ENCODE data around the gene CMIP.

Gene CMIP

GRCh38 chr16:81555660-81556059 is 111.1 kb downstream of the CMIP start:
- Histone ChIP-seq H3K27ac (ENCODE audit: low read depth, low read length) (no peak overlapping the region), H3K4me3 (ENCODE audit: low read depth, low read length) (no peak overlapping the region), H3K36me3 (ENCODE audit: insufficient read depth, low read length) (no peaks in the 10 kb centered on the region), H2AFZ (ENCODE audit: low read length, unreplicated experiment) (no peak overlapping the region), H3K27me3 (ENCODE audit: insufficient read depth, low read length) (no peaks in the 10 kb centered on the region), H3K4me1 (ENCODE audit: control insufficient read depth, insufficient read depth, low read length, unreplicated experiment) (peaks cover 9% of the 10 kb centered on the region), H3K79me2 (ENCODE audit: control insufficient read depth, insufficient read depth, low read length, unreplicated experiment) (no peaks in the 10 kb centered on the region)

- Histone ChIP-seq H3K27ac (ENCODE audit: low read depth, low read length) (no peak overlapping the region), H2AFZ (ENCODE audit: low read length, unreplicated experiment) (no peak overlapping the region), H3K79me2 (ENCODE audit: control insufficient read depth, insufficient read depth, low read length, unreplicated experiment) (no peaks in the 10 kb centered on the region), H3K36me3 (ENCODE audit: insufficient read depth, low read length) (no peaks in the 10 kb centered on the region), H3K27me3 (ENCODE audit: insufficient read depth, low read length) (no peaks in the 10 kb centered on the region), H3K4me1 (ENCODE audit: control insufficient read depth, insufficient read depth, low read length, unreplicated experiment) (peaks cover 12% of the 10 kb centered on the region), H3K4me3 (ENCODE audit: low read depth, low read length) (no peak overlapping the region)
These were observed 112.2 kb downstream of the CMIP start for GRCh38 chr16:81556715-81557284.

- no peak overlapping the region for H2AFZ ChIP-seq (ENCODE audit: low read length, unreplicated experiment)
- no peaks in the 10 kb centered on the region for H3K79me2 ChIP-seq (ENCODE audit: control insufficient read depth, insufficient read depth, low read length, unreplicated experiment)
- no peaks in the 10 kb centered on the region for H3K36me3 ChIP-seq (ENCODE audit: insufficient read depth, low read length)
- H3K4me1 ChIP-seq (ENCODE audit: control insufficient read depth, insufficient read depth, low read length, unreplicated experiment) = peaks cover 20% of the 10 kb centered on the region
- no peak overlapping the region for H3K4me3 ChIP-seq (ENCODE audit: low read depth, low read length)
- no peak overlapping the region for H3K27ac ChIP-seq (ENCODE audit: low read depth, low read length)
- no peaks in the 10 kb centered on the region for H3K27me3 ChIP-seq (ENCODE audit: insufficient read depth, low read length)
These were observed 113.5 kb downstream of the CMIP start for GRCh38 chr16:81558077-81558443.

GRCh38 chr16:81558444-81559175 is 114.0 kb downstream of the CMIP start:
- Histone ChIP-seq H3K79me2 (ENCODE audit: control insufficient read depth, insufficient read depth, low read length, unreplicated experiment) (no peaks in the 10 kb centered on the region), H2AFZ (ENCODE audit: low read length, unreplicated experiment) (no peak overlapping the region), H3K27me3 (ENCODE audit: insufficient read depth, low read length) (no peaks in the 10 kb centered on the region), H3K4me3 (ENCODE audit: low read depth, low read length) (no peak overlapping the region), H3K4me1 (ENCODE audit: control insufficient read depth, insufficient read depth, low read length, unreplicated experiment) (peaks cover 20% of the 10 kb centered on the region), H3K36me3 (ENCODE audit: insufficient read depth, low read length) (no peaks in the 10 kb centered on the region), H3K27ac (ENCODE audit: low read depth, low read length) (no peak overlapping the region)

- H3K36me3 ChIP-seq (ENCODE audit: insufficient read depth, low read length) = no peaks in the 10 kb centered on the region
- H2AFZ ChIP-seq (ENCODE audit: low read length, unreplicated experiment) = no peak overlapping the region
- no peaks in the 10 kb centered on the region for H3K27me3 ChIP-seq (ENCODE audit: insufficient read depth, low read length)
- H3K4me1 ChIP-seq (ENCODE audit: control insufficient read depth, insufficient read depth, low read length, unreplicated experiment) = peaks cover 20% of the 10 kb centered on the region
- no peak overlapping the region for H3K4me3 ChIP-seq (ENCODE audit: low read depth, low read length)
- no peaks in the 10 kb centered on the region for H3K79me2 ChIP-seq (ENCODE audit: control insufficient read depth, insufficient read depth, low read length, unreplicated experiment)
- no peak overlapping the region; the same call in 1 of the 2 replicates for H3K27ac ChIP-seq (ENCODE audit: low read depth, low read length)
These were observed 116.5 kb downstream of the CMIP start for GRCh38 chr16:81560979-81561657.

GRCh38 chr16:81562174-81562849 is 117.7 kb downstream of the CMIP start:
- Histone ChIP-seq H3K4me1 (ENCODE audit: control insufficient read depth, insufficient read depth, low read length, unreplicated experiment) (peaks cover 20% of the 10 kb centered on the region), H3K27me3 (ENCODE audit: insufficient read depth, low read length) (no peaks in the 10 kb centered on the region), H2AFZ (ENCODE audit: low read length, unreplicated experiment) (no peak overlapping the region), H3K27ac (ENCODE audit: low read depth, low read length) (no peak overlapping the region), H3K36me3 (ENCODE audit: insufficient read depth, low read length) (no peaks in the 10 kb centered on the region), H3K4me3 (ENCODE audit: low read depth, low read length) (no peak overlapping the region), H3K79me2 (ENCODE audit: control insufficient read depth, insufficient read depth, low read length, unreplicated experiment) (no peaks in the 10 kb centered on the region)

- no peaks in the 10 kb centered on the region for H3K27me3 ChIP-seq (ENCODE audit: insufficient read depth, low read length)
- H3K79me2 ChIP-seq (ENCODE audit: control insufficient read depth, insufficient read depth, low read length, unreplicated experiment) = no peaks in the 10 kb centered on the region
- H3K27ac ChIP-seq (ENCODE audit: low read depth, low read length) = no peak overlapping the region
- peaks cover 26% of the 10 kb centered on the region for H3K4me1 ChIP-seq (ENCODE audit: control insufficient read depth, insufficient read depth, low read length, unreplicated experiment)
- H3K36me3 ChIP-seq (ENCODE audit: insufficient read depth, low read length) = no peaks in the 10 kb centered on the region
- H3K4me3 ChIP-seq (ENCODE audit: low read depth, low read length) = no peak overlapping the region
- H2AFZ ChIP-seq (ENCODE audit: low read length, unreplicated experiment) = no peak overlapping the region
These were observed 118.3 kb downstream of the CMIP start for GRCh38 chr16:81562926-81563325.

GRCh38 chr16:81564421-81564911 is 119.9 kb downstream of the CMIP start:
- H2AFZ ChIP-seq (ENCODE audit: low read length, unreplicated experiment) = no peak overlapping the region
- no peaks in the 10 kb centered on the region for H3K36me3 ChIP-seq (ENCODE audit: insufficient read depth, low read length)
- H3K4me3 ChIP-seq (ENCODE audit: low read depth, low read length) = no peak overlapping the region
- H3K27me3 ChIP-seq (ENCODE audit: insufficient read depth, low read length) = no peaks in the 10 kb centered on the region
- H3K27ac ChIP-seq (ENCODE audit: low read depth, low read length) = no peak overlapping the region
- peaks cover 3% of the 10 kb centered on the region for H3K79me2 ChIP-seq (ENCODE audit: control insufficient read depth, insufficient read depth, low read length, unreplicated experiment)
- peaks cover 39% of the 10 kb centered on the region for H3K4me1 ChIP-seq (ENCODE audit: control insufficient read depth, insufficient read depth, low read length, unreplicated experiment)

GRCh38 chr16:81565321-81566028 is 120.9 kb downstream of the CMIP start:
- peaks cover 5% of the 10 kb centered on the region for H3K79me2 ChIP-seq (ENCODE audit: control insufficient read depth, insufficient read depth, low read length, unreplicated experiment)
- peaks cover 37% of the 10 kb centered on the region for H3K4me1 ChIP-seq (ENCODE audit: control insufficient read depth, insufficient read depth, low read length, unreplicated experiment)
- no peak overlapping the region for H2AFZ ChIP-seq (ENCODE audit: low read length, unreplicated experiment)
- H3K36me3 ChIP-seq (ENCODE audit: insufficient read depth, low read length) = no peaks in the 10 kb centered on the region
- H3K27ac ChIP-seq (ENCODE audit: low read depth, low read length) = no peak overlapping the region
- H3K27me3 ChIP-seq (ENCODE audit: insufficient read depth, low read length) = no peaks in the 10 kb centered on the region
- H3K4me3 ChIP-seq (ENCODE audit: low read depth, low read length) = no peak overlapping the region

Data from ACC112 (cell line).